H1 (cell line): ENCODE results near the gene CFAP221. TPM values are rescaled to one million over a fixed set of nuclear protein-coding genes. Genes with fewer than 3 reads are reported as not detected.

Experiments
- CHD2 ChIP-seq: IDR thresholded peaks from 2 replicates; pipeline ENCODE4 v1.6.1; 2012; ENCODE audit warnings: low read length, improper control_type of control experiment
- CREB1 ChIP-seq: IDR thresholded peaks from 2 replicates; pipeline ENCODE4 v1.6.1; 2012; ENCODE audit warnings: inconsistent platforms
- JUN ChIP-seq: IDR thresholded peaks from 2 replicates; pipeline ENCODE4 v1.6.1; 2011; ENCODE audit warnings: low read depth, mild to moderate bottlenecking, improper control_type of control experiment, low read length
- KDM5A ChIP-seq: fragments of 200-600 bp; IDR thresholded peaks from 2 replicates; pipeline ENCODE4 v1.7.1; 2012; ENCODE audit warnings: mild to moderate bottlenecking, low read length, inconsistent platforms, mixed read lengths
- NANOG ChIP-seq: IDR thresholded peaks from 2 replicates; pipeline ENCODE4 v1.6.1; 2011; ENCODE audit warnings: low read length, low read depth, mild to moderate bottlenecking, inconsistent platforms; ENCODE audit not compliant: insufficient read depth, poor library complexity, severe bottlenecking
- PHF8 ChIP-seq: fragments of 200-600 bp; sonication (generic); conservative IDR thresholded peaks from 2 replicates; pipeline ENCODE4 v1.7.1; 2012; ENCODE audit warnings: low read depth, mild to moderate bottlenecking, inconsistent platforms, low read length, moderate library complexity
- RAD21 ChIP-seq, 2 experiments: IDR thresholded peaks in 1 of 2; conservative IDR thresholded peaks in 1 of 2; 2 replicates each; pipeline ENCODE4 v1.6.1; 2011; ENCODE audit warnings: low read depth in 2 of 2, low read length in 2 of 2, improper control_type of control experiment in 1 of 2, inconsistent platforms in 1 of 2, mild to moderate bottlenecking in 1 of 2, moderate library complexity in 1 of 2
- SIN3A ChIP-seq, 2 experiments: IDR thresholded peaks in 1 of 2; conservative IDR thresholded peaks in 1 of 2; 2 replicates each; pipeline ENCODE4 v1.6.1; 2011 to 2012; ENCODE audit warnings: low read length in 2 of 2, improper control_type of control experiment in 1 of 2, low read depth in 1 of 2, mild to moderate bottlenecking in 1 of 2
- SIRT6 ChIP-seq: IDR thresholded peaks from one replicate; pipeline ENCODE4 v1.7.1; 2012; ENCODE audit warnings: low read length, inconsistent platforms
- SP2 ChIP-seq: IDR thresholded peaks from 2 replicates; pipeline ENCODE4 v1.6.1; 2012; ENCODE audit warnings: mild to moderate bottlenecking, low read length, inconsistent platforms
- YY1 ChIP-seq: IDR thresholded peaks from 2 replicates; pipeline ENCODE4 v1.6.1; 2011; ENCODE audit warnings: low read depth, mild to moderate bottlenecking, low read length
- polyA plus RNA-seq, 7 experiments: library from polyadenylated mRNA; depleted of rRNA in 3 of 7; stranded (reverse) in 5 of 7; unstranded in 2 of 7; fragments of >200 nt in 5 of 7; fragments of 200-250 nt in 2 of 7; gene quantifications; 1 replicate in 5 of 7; 2 replicates in 1 of 7; 4 replicates in 1 of 7; pipeline versions ENCODE4 v1.2.1 to v1.2.3, GENCODE V29; 2011 to 2013; ENCODE audit warnings: missing spikeins in 2 of 7, mixed read lengths in 2 of 7
- total RNA-seq: library from RNA; stranded (reverse); fragmentation: NEBNext Ultra II Directional; extraction: Animal tissue kit (Norgen Biotek cat#: 25700); gene quantifications from 2 replicates; pipeline ENCODE4 v1.2.1, GENCODE V29; 2021
- TF ChIP-seq, protein P1 (sequence below): IDR thresholded peaks from 2 replicates; pipeline ENCODE4 v1.6.1; 2012; ENCODE audit warnings: inconsistent platforms
- TF ChIP-seq, protein P2 (sequence below): IDR thresholded peaks from 2 replicates; pipeline ENCODE4 v1.6.1; 2012; ENCODE audit warnings: inconsistent platforms

CFAP221 gene
- total and polyA plus RNA-seq, 2 of the 8 experiments (the other 6 are each of a cell fraction or from before 2014, with no cell fraction given): 0.14 to 0.71 TPM

DNA sequence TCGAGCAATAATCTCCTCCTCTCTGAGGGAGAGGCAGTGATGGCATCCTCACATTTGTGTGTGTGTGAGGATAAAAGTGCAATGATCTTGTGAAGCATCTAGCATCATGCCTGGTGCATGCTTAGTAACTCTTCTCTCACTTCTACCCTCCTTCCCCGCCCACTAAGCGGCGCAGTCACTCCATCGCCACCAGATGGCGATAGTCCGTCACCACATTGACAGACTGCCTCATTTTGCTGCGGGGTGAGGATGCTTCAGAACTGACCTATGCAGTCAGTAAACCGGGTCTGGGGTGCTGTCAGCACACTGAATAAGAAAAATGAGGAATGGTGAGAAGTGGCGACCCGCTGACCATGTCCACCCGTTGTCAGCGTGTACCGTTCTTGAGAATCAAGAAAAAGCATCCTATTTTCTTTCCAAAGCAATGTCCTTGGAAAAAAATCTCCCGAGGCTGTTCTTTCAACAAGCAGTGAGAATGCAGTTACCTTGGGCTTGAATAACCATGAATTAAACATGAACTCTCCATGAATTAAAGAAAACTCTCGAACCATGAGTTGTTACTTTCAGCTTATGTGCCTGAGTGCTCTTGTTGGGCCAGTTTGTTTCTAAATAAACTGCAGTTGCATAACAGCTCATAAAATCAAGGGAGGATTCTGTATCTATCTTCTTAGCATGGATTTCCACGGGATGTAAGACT lies 97.5 kb downstream of the CFAP221 start (continued):
- TF ChIP-seq NANOG (no peak), CREB1 (peak; percentile 62; the same call in 1 of the 2 replicates), PHF8 (no peak), SP2 (no peak), YY1 (peak; percentile 50; the same call in 1 of the 2 replicates), KDM5A (no peak), JUN (no peak), SIRT6 (no peak), SIN3A (conservative IDR thresholded peaks at IDR 0.05 in 1 of 2, IDR thresholded peaks at IDR 0.05 in 1 of 2; ENCODE audit: low read depth in 1 of 2, low read length in 2 of 2) (peak in 1 of 2 experiments; percentile 64; a peak in 1 of 4 replicates), CHD2 (no peak), RAD21 (IDR thresholded peaks at IDR 0.05 in 1 of 2, conservative IDR thresholded peaks at IDR 0.05 in 1 of 2; ENCODE audit: low read depth in 2 of 2, low read length in 2 of 2) (peak; percentile 92 to 96)
- TF ChIP-seq, protein P1, sequence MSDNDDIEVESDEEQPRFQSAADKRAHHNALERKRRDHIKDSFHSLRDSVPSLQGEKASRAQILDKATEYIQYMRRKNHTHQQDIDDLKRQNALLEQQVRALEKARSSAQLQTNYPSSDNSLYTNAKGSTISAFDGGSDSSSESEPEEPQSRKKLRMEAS: peak; percentile 58
- TF ChIP-seq, protein P2, sequence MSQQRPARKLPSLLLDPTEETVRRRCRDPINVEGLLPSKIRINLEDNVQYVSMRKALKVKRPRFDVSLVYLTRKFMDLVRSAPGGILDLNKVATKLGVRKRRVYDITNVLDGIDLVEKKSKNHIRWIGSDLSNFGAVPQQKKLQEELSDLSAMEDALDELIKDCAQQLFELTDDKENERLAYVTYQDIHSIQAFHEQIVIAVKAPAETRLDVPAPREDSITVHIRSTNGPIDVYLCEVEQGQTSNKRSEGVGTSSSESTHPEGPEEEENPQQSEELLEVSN: peak; percentile 16; the same call in 1 of the 2 replicates
